ENCODE data around the gene SEC22B.
"Not testable (repeated sequence)": the region's sequence is repeated elsewhere in the genome, so short reads cannot be mapped to it uniquely, and the experiment has no call there.

The SEC22B gene

DNA sequence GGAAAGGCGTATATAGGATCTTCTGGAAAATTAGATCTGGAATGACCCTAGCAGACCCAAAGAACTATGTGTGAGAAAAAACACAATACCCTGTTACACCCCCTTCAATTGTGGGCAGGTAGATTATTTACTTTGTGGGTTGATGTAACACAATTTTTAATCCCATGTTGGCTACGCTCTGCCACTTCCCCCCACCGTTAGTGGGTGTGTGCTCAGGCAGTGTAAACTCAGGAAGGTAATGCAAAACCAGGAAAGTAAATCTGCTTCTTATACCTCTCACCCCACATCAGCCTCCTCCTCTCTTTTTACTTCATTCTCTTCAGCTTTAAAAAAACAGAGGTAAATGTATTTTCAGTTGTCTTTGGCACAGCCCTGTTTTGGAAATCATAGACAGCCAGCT, 63.2 kb downstream of the SEC22B start:
- CTCF ChIA-PET; DNase-seq (ENCODE audit: low spot score): not testable (repeated sequence)

GRCh38 chr1:120112212-120112611, 64.1 kb downstream of the SEC22B start:
- H3K27ac ChIP-seq; POLR2A ChIA-PET (ENCODE audit: low non-redundant PET); DNase-seq (ENCODE audit: low spot score): not testable (repeated sequence)
- CTCF ChIA-PET = interaction anchor here (0.6 kb wide), 1 partner anchor 458 kb away, joined by 3 read pairs; no protein-coding TSS in a partner anchor

More for the DNA sequence above, 63.2 kb downstream of the SEC22B start:
- POLR2A ChIA-PET (ENCODE audit: low non-redundant PET); H3K27ac ChIP-seq: not testable (repeated sequence)

DNA sequence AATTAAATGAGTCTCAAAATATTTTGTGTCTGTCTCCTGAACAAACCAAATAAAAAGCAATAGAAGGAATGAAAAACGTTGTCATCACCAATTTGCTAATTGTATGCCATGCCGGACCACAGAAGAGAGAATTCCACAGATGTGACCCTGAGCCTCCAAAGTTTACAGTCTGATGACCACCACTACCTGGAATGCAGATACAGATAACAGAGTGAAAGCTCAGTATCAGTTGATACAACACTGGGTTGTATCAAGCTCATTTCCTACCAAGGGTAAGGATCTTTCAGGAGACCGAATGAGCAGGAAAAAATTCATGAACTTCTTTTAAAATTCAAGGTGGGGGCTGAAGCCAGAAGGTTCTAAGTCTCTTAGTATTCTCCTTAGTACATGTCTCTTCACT, 64.5 kb downstream of the SEC22B start:
- POLR2A ChIA-PET (ENCODE audit: low non-redundant PET); DNase-seq (ENCODE audit: low spot score); H3K27ac ChIP-seq; CTCF ChIA-PET: not testable (repeated sequence)

DNA sequence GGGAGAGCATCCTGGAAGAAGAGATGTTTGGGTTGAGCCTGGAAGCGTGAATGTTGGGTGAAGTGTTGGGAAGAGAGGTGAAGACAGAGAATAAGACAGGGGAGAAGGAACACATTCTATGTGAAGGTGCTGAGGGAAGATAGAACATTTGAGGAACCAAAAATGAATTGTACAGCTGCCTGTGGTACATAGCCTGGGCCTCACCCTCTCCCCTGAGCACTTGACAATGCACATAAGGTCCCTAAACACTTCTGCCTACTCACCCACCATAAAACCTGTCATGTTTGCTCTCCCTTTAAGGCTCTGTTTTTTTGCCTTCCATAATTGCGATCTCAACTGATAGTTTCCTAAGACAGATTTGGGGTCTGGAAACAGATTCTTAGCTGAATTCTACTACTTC, 65.3 kb downstream of the SEC22B start:
- POLR2A ChIA-PET (ENCODE audit: low non-redundant PET); DNase-seq (ENCODE audit: low spot score); H3K27ac ChIP-seq; CTCF ChIA-PET: not testable (repeated sequence)

GRCh38 chr1:120109656-120110055, 66.7 kb downstream of the SEC22B start:
- DNase-seq (ENCODE audit: low spot score); CTCF ChIA-PET; POLR2A ChIA-PET (ENCODE audit: low non-redundant PET); H3K27ac ChIP-seq: not testable (repeated sequence)

DNA sequence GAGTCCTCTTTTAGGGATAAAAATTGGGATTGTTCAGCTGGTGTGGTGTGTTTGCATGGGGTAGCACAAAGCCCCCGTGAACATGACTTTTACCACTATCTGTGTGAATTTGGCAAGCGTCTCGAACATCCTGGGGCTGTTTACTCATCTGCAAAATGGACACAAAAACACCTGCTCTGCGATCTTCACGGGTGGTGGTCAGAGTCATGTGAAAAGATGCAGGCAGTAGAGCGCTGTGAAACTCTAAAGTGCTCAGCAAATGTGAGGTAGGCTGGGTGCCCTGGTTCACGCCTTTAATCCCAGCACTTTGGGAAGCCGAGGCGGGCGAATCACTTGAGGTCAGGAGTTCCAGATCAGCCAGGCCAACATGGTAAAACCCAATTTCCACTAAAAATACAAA, 67.1 kb downstream of the SEC22B start:
- H3K27ac ChIP-seq; CTCF ChIA-PET; POLR2A ChIA-PET (ENCODE audit: low non-redundant PET); DNase-seq (ENCODE audit: low spot score): not testable (repeated sequence)

DNA sequence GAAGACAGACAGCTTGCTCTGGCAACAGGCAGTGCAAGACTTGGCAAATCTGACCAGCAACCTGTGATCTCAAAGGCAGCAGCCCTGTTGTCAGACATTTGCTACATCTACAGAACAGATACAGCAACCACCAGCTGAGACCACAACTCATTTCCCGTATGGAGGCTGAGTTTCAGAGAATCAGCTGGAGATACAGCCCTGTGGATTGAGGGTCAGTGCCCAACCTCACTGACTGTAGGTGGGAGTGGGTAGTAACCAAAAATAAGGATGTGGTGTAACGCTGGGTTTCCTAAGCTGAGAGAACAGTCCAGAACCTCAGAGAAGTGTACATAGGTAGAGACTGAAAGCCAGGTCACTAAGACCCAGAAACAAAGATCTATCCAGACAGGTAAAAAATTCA, 71.0 kb downstream of the SEC22B start:
- CTCF ChIA-PET; H3K27ac ChIP-seq; POLR2A ChIA-PET (ENCODE audit: low non-redundant PET); DNase-seq (ENCODE audit: low spot score): not testable (repeated sequence)

DNA sequence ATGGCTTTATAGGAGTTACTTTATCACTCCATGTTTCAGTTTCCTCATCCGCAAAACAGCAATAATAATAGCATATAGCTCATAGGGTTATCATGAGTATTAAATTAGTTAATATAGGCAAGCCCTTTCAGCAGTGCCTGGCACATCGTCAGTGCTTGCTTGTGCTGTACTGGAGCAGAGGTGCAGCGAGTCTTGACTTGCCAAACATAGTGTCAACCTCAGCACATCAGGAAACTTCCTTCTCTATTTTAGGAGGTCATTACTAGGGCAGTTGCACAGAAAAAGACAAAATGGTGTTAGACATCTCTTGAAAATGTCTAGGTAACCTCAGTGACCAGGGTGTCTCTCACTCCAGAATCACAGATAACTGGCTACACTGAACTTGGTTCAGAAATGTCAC, 72.6 kb downstream of the SEC22B start:
- CTCF ChIA-PET; POLR2A ChIA-PET (ENCODE audit: low non-redundant PET); H3K27ac ChIP-seq; DNase-seq (ENCODE audit: low spot score): not testable (repeated sequence)

DNA sequence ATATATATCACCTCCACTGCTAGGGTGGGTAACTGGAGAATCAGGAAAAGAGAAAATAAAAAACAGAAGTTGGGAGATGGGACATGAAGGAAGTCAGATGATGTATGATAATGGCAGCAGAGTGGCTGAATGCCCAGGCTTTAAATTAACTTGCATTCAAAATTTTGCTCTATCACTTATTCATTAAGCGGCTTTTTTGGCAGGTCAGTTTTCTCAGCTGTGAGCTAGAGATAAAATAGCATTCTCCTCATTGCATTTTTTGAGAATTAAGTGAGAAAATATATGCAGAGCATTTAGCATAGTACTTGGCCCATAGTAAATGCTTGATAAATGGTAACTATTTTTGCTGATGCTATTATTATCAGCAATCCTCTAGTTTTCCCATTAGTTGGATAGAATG, 74.7 kb downstream of the SEC22B start:
- DNase-seq (ENCODE audit: low spot score); CTCF ChIA-PET; POLR2A ChIA-PET (ENCODE audit: low non-redundant PET); H3K27ac ChIP-seq: not testable (repeated sequence)
